Suprapubic skin (tissue), 4 donors: Measurements from ENCODE around the gene ORC3. TPM values are rescaled to one million over a fixed set of nuclear protein-coding genes. Genes with fewer than 3 reads are reported as not detected.

Experiments used
- DNase-seq, 2 donors: peaks; one replicate each; pipeline ENCODE4 v3.0.0-alpha.2; 2019; ENCODE audit warnings: low spot score in 2 of 2
- H3K27ac ChIP-seq: fragments of 200-600 bp; sonication (generic); one replicate; pipeline ENCODE4 v1.5.1; 2019
- H3K27me3 ChIP-seq: fragments of 200-600 bp; sonication (generic); one replicate; pipeline ENCODE4 v1.5.1; 2019
- H3K36me3 ChIP-seq: fragments of 200-600 bp; sonication (generic); one replicate; pipeline ENCODE4 v1.5.1; 2019
- H3K4me1 ChIP-seq: fragments of 200-600 bp; sonication (generic); one replicate; pipeline ENCODE4 v1.5.1; 2019
- H3K4me3 ChIP-seq: fragments of 200-600 bp; sonication (generic); one replicate; pipeline ENCODE4 v1.5.1; 2019; ENCODE audit warnings: mild to moderate bottlenecking
- H3K9me3 ChIP-seq: fragments of 200-600 bp; sonication (generic); one replicate; pipeline ENCODE4 v1.5.1; 2019
- CTCF ChIP-seq, 2 donors: fragments of 200-600 bp in 1 of 2; fragments of 450-650 bp in 1 of 2; sonication (generic) in 1 of 2; IDR thresholded peaks; one replicate each; pipeline ENCODE4 v1.5.1; 2016 to 2019; ENCODE audit warnings: antibody characterized with exemption in 2 of 2, mild to moderate bottlenecking in 1 of 2, moderate library complexity in 1 of 2
- EP300 ChIP-seq: sonication (generic); formaldehyde crosslinking; IDR thresholded peaks from one replicate; pipeline ENCODE4 v1.6.1; 2017; ENCODE audit warnings: antibody characterized with exemption
- POLR2A ChIP-seq, 2 donors: fragments of 450-650 bp; IDR thresholded peaks; one replicate each; pipeline ENCODE4 v1.6.1; 2017; ENCODE audit warnings: antibody characterized with exemption in 2 of 2, mild to moderate bottlenecking in 2 of 2, moderate library complexity in 2 of 2
- POLR2AphosphoS5 ChIP-seq, 3 donors: sonication (generic); formaldehyde crosslinking; IDR thresholded peaks; one replicate each; pipeline ENCODE4 v1.6.1; 2017; ENCODE audit warnings: antibody characterized with exemption in 3 of 3
- WGBS: methylation state at CpG from one replicate; pipeline ENCODE4 v1.1.5; 2018; 5-methylcytosine and 5-hydroxymethylcytosine counted together
- total RNA-seq, 4 donors: library from RNA; depleted of rRNA; stranded (reverse); fragments of >200 nt; gene quantifications; one replicate each; pipeline ENCODE4 v1.1.0, GENCODE V29; 2016

ORC3 gene
- total RNA-seq, 4 donors from 2014 or later, result 9.7 to 30.6 (median 12.9) TPM

DNA sequence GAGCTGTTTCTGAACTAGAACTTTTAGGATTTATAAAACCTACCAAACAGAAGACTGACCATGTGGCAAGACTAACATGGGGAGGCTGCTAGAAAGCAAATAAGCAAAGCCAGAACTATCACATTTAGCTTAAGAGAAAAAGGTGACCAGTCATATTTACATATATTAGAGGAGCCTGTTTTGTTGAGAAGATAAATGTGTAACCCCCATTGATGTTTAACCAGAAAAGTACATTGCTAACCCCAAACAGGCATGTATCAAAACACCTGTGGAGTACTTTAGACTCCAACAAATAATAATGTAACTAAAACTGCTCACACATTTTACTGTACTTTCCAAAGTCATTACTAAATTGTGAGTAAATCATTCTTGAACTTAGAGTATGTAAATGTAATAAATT, 77.1 kb downstream of the ORC3 start:
- no peak for DNase-seq
- H3K36me3 ChIP-seq, result peaks cover 14% of the 10 kb centered on the region
- no peaks in the 10 kb centered on the region for H3K9me3 ChIP-seq
- no peaks in the 10 kb centered on the region for H3K4me1 ChIP-seq
- H3K27me3 ChIP-seq, result no peaks in the 10 kb centered on the region
- H3K4me3 ChIP-seq, result no peak overlapping the region
- no peak overlapping the region for H3K27ac ChIP-seq
- TF ChIP-seq POLR2AphosphoS5 (IDR thresholded peaks at IDR 0.05), result no peak
- no peak for TF ChIP-seq EP300
- no peak for TF ChIP-seq CTCF (IDR thresholded peaks at IDR 0.05)
- TF ChIP-seq POLR2A (IDR thresholded peaks at IDR 0.05), result no peak

- Histone ChIP-seq H3K9me3 (no peaks in the 10 kb centered on the region), H3K36me3 (peaks cover 18% of the 10 kb centered on the region), H3K27me3 (no peaks in the 10 kb centered on the region), H3K27ac (no peak overlapping the region), H3K4me3 (no peak overlapping the region), H3K4me1 (no peaks in the 10 kb centered on the region)
- WGBS, result 84% methylated on average over 2 of the region's 2 CpGs
- DNase-seq, result no peak
- TF ChIP-seq POLR2A (IDR thresholded peaks at IDR 0.05) (no peak), POLR2AphosphoS5 (IDR thresholded peaks at IDR 0.05) (no peak), EP300 (no peak), CTCF (IDR thresholded peaks at IDR 0.05) (no peak)
These were observed 78.1 kb downstream of the ORC3 start for GRCh38 chr6:87668013-87668412.

- DNase-seq, result no peak
- Histone ChIP-seq H3K4me1 (no peaks in the 10 kb centered on the region), H3K27ac (no peak overlapping the region), H3K9me3 (no peaks in the 10 kb centered on the region), H3K4me3 (no peak overlapping the region), H3K27me3 (no peaks in the 10 kb centered on the region), H3K36me3 (peaks cover 11% of the 10 kb centered on the region)
- WGBS, result 44% methylated on average over 3 of the region's 3 CpGs
- TF ChIP-seq POLR2A (IDR thresholded peaks at IDR 0.05), result no peak
- no peak for TF ChIP-seq CTCF (IDR thresholded peaks at IDR 0.05)
- TF ChIP-seq EP300, result no peak
- TF ChIP-seq POLR2AphosphoS5 (IDR thresholded peaks at IDR 0.05), result no peak
These were observed 79.1 kb downstream of the ORC3 start for GRCh38 chr6:87669051-87669450.

DNA sequence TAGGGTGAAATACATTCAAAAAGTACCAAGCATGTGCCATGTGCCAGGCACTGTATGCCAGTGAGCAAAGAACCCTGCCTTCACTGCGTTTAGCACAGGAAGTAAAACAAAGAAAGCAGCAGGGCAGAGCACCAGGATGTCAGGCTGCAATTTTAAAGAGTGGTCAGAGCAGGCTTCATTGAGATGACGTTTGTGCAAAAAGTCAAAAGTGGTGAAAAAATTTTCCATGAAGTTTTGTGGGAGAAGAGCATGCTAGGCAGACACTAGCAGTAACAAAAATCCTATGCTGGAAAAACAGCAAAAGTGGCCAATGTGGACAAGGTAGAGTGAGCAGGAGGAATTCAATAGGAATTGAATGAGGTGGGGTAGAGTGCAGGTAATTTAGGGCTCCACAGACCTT, 80.8 kb downstream of the ORC3 start:
- no peaks in the 10 kb centered on the region for H3K4me1 ChIP-seq
- no peaks in the 10 kb centered on the region for H3K9me3 ChIP-seq
- no peak overlapping the region for H3K4me3 ChIP-seq
- TF ChIP-seq EP300, result no peak
- no peak for TF ChIP-seq POLR2A (IDR thresholded peaks at IDR 0.05)
- TF ChIP-seq CTCF (IDR thresholded peaks at IDR 0.05), result no peak
- peaks cover 24% of the 10 kb centered on the region for H3K36me3 ChIP-seq
- 58% methylated on average over 2 of the region's 2 CpGs for WGBS
- DNase-seq, result no peak
- no peak overlapping the region for H3K27ac ChIP-seq
- no peaks in the 10 kb centered on the region for H3K27me3 ChIP-seq

GRCh38 chr6:87671555-87672029, 81.7 kb downstream of the ORC3 start:
- H3K36me3 ChIP-seq, result peaks cover 33% of the 10 kb centered on the region

More at GRCh38 chr6:87671555-87672029, 81.7 kb downstream of the ORC3 start:
- Histone ChIP-seq H3K4me3 (no peak overlapping the region), H3K9me3 (no peaks in the 10 kb centered on the region), H3K4me1 (no peaks in the 10 kb centered on the region), H3K27ac (no peak overlapping the region), H3K27me3 (no peaks in the 10 kb centered on the region)
- TF ChIP-seq POLR2AphosphoS5 (IDR thresholded peaks at IDR 0.05), result no peak
- no peak for TF ChIP-seq CTCF (IDR thresholded peaks at IDR 0.05)
- no peak for TF ChIP-seq POLR2A (IDR thresholded peaks at IDR 0.05)
- TF ChIP-seq EP300, result no peak
- WGBS, result 77% methylated on average over 6 of the region's 6 CpGs
- DNase-seq, result no peak
